ENCODE data around the gene MMP15.

Gene MMP15

GRCh38 chr16:58051296-58051695 lies 25.7 kb downstream of the MMP15 start:
- H3K4me3 ChIP-seq (ENCODE audit: low read depth, low read length) = no peak overlapping the region
- DNase-seq (ENCODE audit: low read depth) = no peak
- no peak for TF ChIP-seq CTCF (IDR thresholded peaks at IDR 0.05; ENCODE audit: insufficient read depth, low read depth, low read length, missing control alignments)

- no peak overlapping the region for H3K4me3 ChIP-seq (ENCODE audit: low read depth, low read length)
- no peak for DNase-seq (ENCODE audit: low read depth)
- no peak for TF ChIP-seq CTCF (IDR thresholded peaks at IDR 0.05; ENCODE audit: insufficient read depth, low read depth, low read length, missing control alignments)
Observed at GRCh38 chr16:58051821-58052603, 26.5 kb downstream of the MMP15 start.

GRCh38 chr16:58053682-58054005 lies 28.1 kb downstream of the MMP15 start:
- no peak overlapping the region for H3K4me3 ChIP-seq (ENCODE audit: low read depth, low read length)
- DNase-seq (ENCODE audit: low read depth) = no peak
- TF ChIP-seq CTCF (IDR thresholded peaks at IDR 0.05; ENCODE audit: insufficient read depth, low read depth, low read length, missing control alignments) = no peak

- no peak for DNase-seq (ENCODE audit: low read depth)
- TF ChIP-seq CTCF (IDR thresholded peaks at IDR 0.05; ENCODE audit: insufficient read depth, low read depth, low read length, missing control alignments) = no peak
- H3K4me3 ChIP-seq (ENCODE audit: low read depth, low read length) = no peak overlapping the region
Observed at GRCh38 chr16:58054289-58054688, 28.7 kb downstream of the MMP15 start.

GRCh38 chr16:58056580-58056979 lies 31.0 kb downstream of the MMP15 start:
- no peak overlapping the region for H3K4me3 ChIP-seq (ENCODE audit: low read depth, low read length)
- no peak for TF ChIP-seq CTCF (IDR thresholded peaks at IDR 0.05; ENCODE audit: insufficient read depth, low read depth, low read length, missing control alignments)
- DNase-seq (ENCODE audit: low read depth) = no peak

GRCh38 chr16:58057121-58057520 lies 31.6 kb downstream of the MMP15 start:
- TF ChIP-seq CTCF (IDR thresholded peaks at IDR 0.05; ENCODE audit: insufficient read depth, low read depth, low read length, missing control alignments) = no peak
- H3K4me3 ChIP-seq (ENCODE audit: low read depth, low read length) = no peak overlapping the region
- no peak for DNase-seq (ENCODE audit: low read depth)

- no peak for TF ChIP-seq CTCF (IDR thresholded peaks at IDR 0.05; ENCODE audit: insufficient read depth, low read depth, low read length, missing control alignments)
- no peak overlapping the region for H3K4me3 ChIP-seq (ENCODE audit: low read depth, low read length)
- no peak for DNase-seq (ENCODE audit: low read depth)
Observed at GRCh38 chr16:58057784-58058183, 32.2 kb downstream of the MMP15 start.

Data from GM12865 (cell line).